Stimulated activated CD4-positive, alpha-beta T cell treated with anti-CD3 and anti-CD28 coated beads, Interleukin-4, amount 100 ng/mL, for 24 hours (primary cell): ENCODE results near the gene LOXL1.

ENCODE experiments used
- DNase-seq: peaks from one replicate; pipeline ENCODE4 v3.0.0-alpha.2; 2020

LOXL1 gene

GRCh38 chr15:73981761-73982221, 55.5 kb downstream of the LOXL1 start:
- DNase-seq = no peak

- DNase-seq = peak; percentile 27
These were observed 56.1 kb downstream of the LOXL1 start for GRCh38 chr15:73982222-73982962.

- no peak for DNase-seq
These were observed 57.0 kb downstream of the LOXL1 start for GRCh38 chr15:73983211-73983727.

GRCh38 chr15:73983773-73984172, 57.5 kb downstream of the LOXL1 start:
- no peak for DNase-seq

- DNase-seq = no peak
These were observed 58.1 kb downstream of the LOXL1 start for GRCh38 chr15:73984208-73984979.

GRCh38 chr15:73985101-73985873, 59.0 kb downstream of the LOXL1 start:
- DNase-seq = no peak

GRCh38 chr15:73986055-73986775, 60.0 kb downstream of the LOXL1 start:
- DNase-seq = no peak

GRCh38 chr15:73986776-73987056, 60.5 kb downstream of the LOXL1 start:
- no peak for DNase-seq

- DNase-seq = no peak
These were observed 61.0 kb downstream of the LOXL1 start for GRCh38 chr15:73987250-73987649.

GRCh38 chr15:73987681-73988444, 61.6 kb downstream of the LOXL1 start:
- no peak for DNase-seq

GRCh38 chr15:73988445-73988969, 62.2 kb downstream of the LOXL1 start:
- no peak for DNase-seq

GRCh38 chr15:73989001-73989798, 62.9 kb downstream of the LOXL1 start:
- no peak for DNase-seq

GRCh38 chr15:73990250-73991005, 64.2 kb downstream of the LOXL1 start:
- DNase-seq = no peak

GRCh38 chr15:73991260-73991659, 65.0 kb downstream of the LOXL1 start:
- DNase-seq = no peak

- DNase-seq = peak; percentile 94
These were observed 65.7 kb downstream of the LOXL1 start, which contains the start of gene STOML1 for GRCh38 chr15:73991726-73992593. STOML1 (minus strand) TSS chr15:73992295; CDS start chr15:73992223, 72 bp downstream.

- DNase-seq = no peak
These were observed 66.3 kb downstream of the LOXL1 start for GRCh38 chr15:73992594-73992898.

- no peak for DNase-seq
These were observed 67.1 kb downstream of the LOXL1 start for GRCh38 chr15:73993211-73993994.

GRCh38 chr15:73994413-73994883, 68.2 kb downstream of the LOXL1 start, which contains the start of gene PML:
PML (plus strand) TSS chr15:73994716; CDS start chr15:73994813, 97 bp downstream.
- peak; percentile 95 for DNase-seq
